ENCODE results near the gene SIGLEC6.

Gene SIGLEC6

GRCh38 chr19:51480590-51480989 lies 50.9 kb downstream of the SIGLEC6 start:
- TF ChIP-seq ZNF274 (IDR thresholded peaks at IDR 0.05; ENCODE audit: low read depth, low read length) = no peak
- no peak overlapping the region for H3K4me3 ChIP-seq (ENCODE audit: low read length)

DNA sequence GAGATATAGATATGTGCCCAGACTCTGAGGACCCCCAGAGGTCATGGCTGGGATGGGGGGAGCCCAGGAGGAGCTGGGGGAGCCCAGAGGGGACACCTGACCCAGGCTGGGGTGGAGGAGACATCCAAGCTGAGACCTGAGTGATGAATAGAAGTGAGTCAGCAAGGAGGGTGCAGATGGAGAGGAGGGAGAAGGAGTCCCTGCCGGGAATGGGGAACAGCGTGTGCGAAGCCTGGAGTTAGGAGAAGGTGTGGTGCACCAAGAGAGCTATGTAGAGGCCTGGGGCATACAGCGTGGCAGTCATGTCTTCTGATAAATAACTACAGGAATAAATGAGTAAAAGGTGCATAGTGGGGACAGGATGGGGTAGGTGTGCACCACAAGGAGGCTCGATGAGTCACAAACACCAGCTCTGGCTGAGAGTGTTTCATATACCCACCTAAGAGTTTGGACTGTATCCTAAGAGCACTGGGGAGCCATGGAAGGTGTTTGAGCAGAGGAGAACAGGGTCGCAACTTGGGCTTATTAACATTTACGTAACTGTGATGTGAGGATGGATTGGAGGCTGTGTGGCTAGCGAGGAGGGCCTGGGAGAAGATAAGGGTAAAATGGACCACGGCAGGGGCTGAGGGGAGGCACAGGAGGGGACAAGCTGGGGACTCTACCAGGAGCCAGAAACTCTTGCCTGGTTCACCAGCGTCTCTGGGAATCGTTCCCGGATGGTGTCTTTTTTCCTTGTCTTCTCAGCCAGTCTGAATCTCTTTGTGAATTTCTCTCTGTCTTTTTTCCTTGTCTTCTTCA lies 51.7 kb downstream of the SIGLEC6 start:
- no peak overlapping the region for H3K4me3 ChIP-seq (ENCODE audit: low read length)
- no peak for TF ChIP-seq ZNF274 (IDR thresholded peaks at IDR 0.05; ENCODE audit: low read depth, low read length)

- TF ChIP-seq ZNF274 (IDR thresholded peaks at IDR 0.05; ENCODE audit: low read depth, low read length) = no peak
- H3K4me3 ChIP-seq (ENCODE audit: low read length) = no peak within 1 kb of the TSS
Measured at GRCh38 chr19:51478381-51479234, 52.9 kb downstream of the SIGLEC6 start, which contains the start of gene CEACAM18. TSS of gene CEACAM18 (plus strand) at chr19:51478539.

GRCh38 chr19:51477344-51477743 lies 54.1 kb downstream of the SIGLEC6 start:
- no peak for TF ChIP-seq ZNF274 (IDR thresholded peaks at IDR 0.05; ENCODE audit: low read depth, low read length)
- H3K4me3 ChIP-seq (ENCODE audit: low read length) = no peak overlapping the region

GRCh38 chr19:51476164-51476563 lies 55.3 kb downstream of the SIGLEC6 start:
- no peak overlapping the region for H3K4me3 ChIP-seq (ENCODE audit: low read length)
- TF ChIP-seq ZNF274 (IDR thresholded peaks at IDR 0.05; ENCODE audit: low read depth, low read length) = no peak

DNA sequence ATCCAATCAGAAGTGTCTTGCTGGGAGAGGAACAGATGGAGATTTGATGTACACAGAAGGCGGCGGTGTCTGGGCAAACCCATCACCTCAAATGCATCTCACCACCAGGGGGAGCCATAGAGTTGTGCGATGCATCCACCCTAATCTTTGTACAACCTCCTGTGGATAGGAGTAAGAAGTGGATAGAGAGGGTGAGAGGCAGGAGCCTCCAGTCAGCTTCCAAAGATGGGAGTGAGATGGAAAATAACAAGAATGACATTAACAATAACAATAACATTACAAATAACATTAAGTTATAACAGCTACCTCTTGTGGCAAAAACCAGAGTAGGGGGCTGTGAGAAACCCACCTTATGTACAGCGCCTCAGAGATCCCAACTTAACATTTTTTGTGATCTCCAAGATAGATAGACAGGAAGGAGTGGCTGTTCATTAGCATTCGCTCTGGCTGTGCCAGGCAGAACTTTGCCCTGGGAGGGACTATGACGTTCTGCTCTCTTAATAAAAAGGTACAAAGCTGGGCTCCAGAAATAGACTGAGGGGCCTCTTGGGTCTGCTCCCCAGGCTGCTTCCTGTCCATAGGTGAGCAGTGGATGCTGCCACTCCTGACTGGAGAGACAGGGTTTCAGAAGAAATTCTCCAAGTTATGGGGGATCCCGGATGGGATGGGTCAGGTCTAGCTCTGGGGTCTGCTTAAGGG lies 58.3 kb downstream of the SIGLEC6 start:
- H3K4me3 ChIP-seq (ENCODE audit: low read length) = no peak overlapping the region
- no peak for TF ChIP-seq ZNF274 (IDR thresholded peaks at IDR 0.05; ENCODE audit: low read depth, low read length)

GRCh38 chr19:51472607-51473006 lies 58.9 kb downstream of the SIGLEC6 start:
- H3K4me3 ChIP-seq (ENCODE audit: low read length) = no peak overlapping the region
- TF ChIP-seq ZNF274 (IDR thresholded peaks at IDR 0.05; ENCODE audit: low read depth, low read length) = no peak

DNA sequence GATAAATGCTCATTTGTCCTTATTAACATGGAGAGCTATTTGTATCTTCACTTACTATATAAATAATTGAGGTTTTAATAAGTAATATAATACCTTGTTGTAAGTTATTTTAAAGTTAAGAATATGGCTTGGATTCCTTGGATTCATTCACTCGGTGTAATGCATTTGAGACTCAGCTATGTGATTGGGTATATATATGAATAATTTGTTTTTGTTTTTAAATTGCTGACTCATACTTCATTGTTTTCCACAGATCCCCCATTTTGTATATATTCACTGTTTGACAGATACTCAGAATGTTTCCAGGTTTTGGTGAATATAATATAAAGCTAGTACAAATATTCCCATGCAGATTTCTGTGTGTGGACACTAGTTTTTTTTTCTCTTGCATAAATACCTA lies 59.9 kb downstream of the SIGLEC6 start:
- TF ChIP-seq ZNF274 (IDR thresholded peaks at IDR 0.05; ENCODE audit: low read depth, low read length) = no peak
- no peak overlapping the region for H3K4me3 ChIP-seq (ENCODE audit: low read length)

- H3K4me3 ChIP-seq (ENCODE audit: low read length) = no peak overlapping the region
- TF ChIP-seq ZNF274 (IDR thresholded peaks at IDR 0.05; ENCODE audit: low read depth, low read length) = no peak
Measured at GRCh38 chr19:51470966-51471365, 60.5 kb downstream of the SIGLEC6 start.

DNA sequence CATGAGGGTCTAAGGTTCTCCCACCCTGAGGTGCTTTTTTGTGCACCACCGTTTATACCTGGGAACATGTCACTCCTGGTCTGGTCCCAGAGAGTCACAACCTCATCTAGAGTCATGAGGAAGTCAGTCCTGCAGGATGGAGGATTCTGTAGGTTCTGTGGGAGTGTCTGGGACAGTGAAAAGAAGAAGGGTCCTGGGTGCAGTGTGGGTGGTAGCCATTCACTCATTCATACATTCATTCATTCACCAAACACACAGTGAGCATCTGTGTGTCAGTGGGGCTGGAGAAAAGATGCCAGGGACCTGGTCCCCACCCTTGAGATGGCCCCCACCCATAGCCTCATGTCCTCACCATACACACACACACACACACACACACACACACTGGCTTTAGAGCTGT lies 61.8 kb downstream of the SIGLEC6 start:
- no peak overlapping the region for H3K4me3 ChIP-seq (ENCODE audit: low read length)
- no peak for TF ChIP-seq ZNF274 (IDR thresholded peaks at IDR 0.05; ENCODE audit: low read depth, low read length)

- H3K4me3 ChIP-seq (ENCODE audit: low read length) = no peak overlapping the region
- no peak for TF ChIP-seq ZNF274 (IDR thresholded peaks at IDR 0.05; ENCODE audit: low read depth, low read length)
Measured at GRCh38 chr19:51469162-51469561, 62.3 kb downstream of the SIGLEC6 start.

GRCh38 chr19:51468545-51468920 lies 62.9 kb downstream of the SIGLEC6 start:
- TF ChIP-seq ZNF274 (IDR thresholded peaks at IDR 0.05; ENCODE audit: low read depth, low read length) = no peak
- no peak overlapping the region for H3K4me3 ChIP-seq (ENCODE audit: low read length)

GRCh38 chr19:51467864-51468544 lies 63.5 kb downstream of the SIGLEC6 start:
- no peak for TF ChIP-seq ZNF274 (IDR thresholded peaks at IDR 0.05; ENCODE audit: low read depth, low read length)
- no peak overlapping the region for H3K4me3 ChIP-seq (ENCODE audit: low read length)
